Smooth muscle cell (in vitro differentiated cells): ENCODE measurements around the gene LPCAT4. TPM values are rescaled to one million over a fixed set of nuclear protein-coding genes. Genes with fewer than 3 reads are reported as not detected.
"Not testable (repeated sequence)": the region's sequence is repeated elsewhere in the genome, so short reads cannot be mapped to it uniquely, and the experiment has no call there.

Experiments used
- DNase-seq: peaks from one replicate; lab custom pipeline; 2025; ENCODE audit not compliant: unreplicated experiment; lab: John Stamatoyannopoulos, UW
- H2AFZ ChIP-seq: fragments of 200-600 bp; sonication (generic); 2 replicates; pipeline ENCODE4 v1.6.0; 2016; ENCODE audit warnings: antibody characterized with exemption, low read depth, mild to moderate bottlenecking
- H3F3A ChIP-seq: fragments of 200-600 bp; sonication (generic); 2 replicates; pipeline ENCODE4 v1.6.0; 2017; ENCODE audit warnings: antibody characterized with exemption, low read depth
- H3K27ac ChIP-seq: fragments of 200-600 bp; sonication (generic); 2 replicates; pipeline ENCODE4 v1.5.1; 2016; ENCODE audit warnings: low read depth, mild to moderate bottlenecking
- H3K27me3 ChIP-seq: fragments of 200-600 bp; sonication (generic); 2 replicates; pipeline ENCODE4 v1.6.1; 2016; ENCODE audit warnings: low read depth, mild to moderate bottlenecking
- H3K36me3 ChIP-seq: fragments of 200-600 bp; sonication (generic); 2 replicates; pipeline ENCODE4 v1.5.1; 2016; ENCODE audit warnings: low read depth
- H3K4me1 ChIP-seq: fragments of 200-600 bp; sonication (generic); 2 replicates; pipeline ENCODE4 v1.5.1; 2016; ENCODE audit warnings: low read depth
- H3K4me2 ChIP-seq: fragments of 200-600 bp; sonication (generic); 2 replicates; pipeline ENCODE4 v1.6.0; 2016; ENCODE audit warnings: mild to moderate bottlenecking
- H3K4me3 ChIP-seq: fragments of 200-600 bp; sonication (generic); 2 replicates; pipeline ENCODE4 v1.5.1; 2016; ENCODE audit warnings: mild to moderate bottlenecking
- H3K79me2 ChIP-seq: fragments of 200-600 bp; sonication (generic); 2 replicates; pipeline ENCODE4 v1.6.0; 2016; ENCODE audit warnings: low read depth, mild to moderate bottlenecking
- H3K9ac ChIP-seq: fragments of 200-600 bp; sonication (generic); 2 replicates; pipeline ENCODE4 v1.6.0; 2016; ENCODE audit warnings: low read depth
- H3K9me3 ChIP-seq: fragments of 200-600 bp; sonication (generic); replicated peaks from 2 replicates; pipeline ENCODE4 v1.5.1; 2016; ENCODE audit warnings: low read depth
- H4K20me1 ChIP-seq: fragments of 200-600 bp; sonication (generic); 2 replicates; pipeline ENCODE4 v1.6.0; 2016; ENCODE audit warnings: low read depth
- CTCF ChIP-seq: fragments of 200-600 bp; sonication (generic); IDR thresholded peaks from 2 replicates; pipeline ENCODE4 v1.5.1; 2017; ENCODE audit warnings: borderline replicate concordance, mild to moderate bottlenecking, antibody characterized with exemption; ENCODE audit not compliant: insufficient read depth, poor library complexity, severe bottlenecking
- WGBS: methylation state at CpG from one replicate; pipeline ENCODE4 v1.1.7; 2016; ENCODE audit warnings: low lambda C conversion rate; 5-methylcytosine and 5-hydroxymethylcytosine counted together
- polyA plus RNA-seq: library from polyadenylated mRNA; unstranded; fragments of >200 nt; fragmentation: Nextera tagmentation; extraction: Ambion mirVana; gene quantifications from 2 replicates; pipeline ENCODE4 v1.2.1, GENCODE V29; 2016
- total RNA-seq: library from RNA; depleted of rRNA; stranded (reverse); fragments of >200 nt; gene quantifications from 2 replicates; pipeline ENCODE4 v1.2.3, GENCODE V29; 2014

Gene LPCAT4
- total and polyA plus RNA-seq, 2 experiments from 2014 or later = 10.1 to 23.2 TPM

GRCh38 chr15:34389594-34390086 is 22.6 kb upstream of the LPCAT4 start:
- not testable (repeated sequence) for H3K79me2 ChIP-seq, H3K4me2 ChIP-seq, H3K4me1 ChIP-seq, H4K20me1 ChIP-seq, H3F3A ChIP-seq, H3K27me3 ChIP-seq, H2AFZ ChIP-seq, H3K9ac ChIP-seq, DNase-seq, H3K4me3 ChIP-seq, H3K9me3 ChIP-seq, H3K36me3 ChIP-seq, H3K27ac ChIP-seq
- no CpG with 5 or more reads among the region's 16 CpGs for WGBS

- H2AFZ ChIP-seq, H3K4me3 ChIP-seq, H4K20me1 ChIP-seq, H3K9me3 ChIP-seq, H3K4me1 ChIP-seq, H3K36me3 ChIP-seq, H3K79me2 ChIP-seq, H3K27ac ChIP-seq, H3K27me3 ChIP-seq, H3F3A ChIP-seq, H3K9ac ChIP-seq, DNase-seq, H3K4me2 ChIP-seq: not testable (repeated sequence)
- no CpG with 5 or more reads among the region's 19 CpGs for WGBS
Observed at GRCh38 chr15:34381829-34382521, 15.0 kb upstream of the LPCAT4 start.

GRCh38 chr15:34380491-34380890 is 13.5 kb upstream of the LPCAT4 start:
- H2AFZ ChIP-seq, H3K9ac ChIP-seq, DNase-seq, H3K4me3 ChIP-seq, H3K9me3 ChIP-seq, H3K79me2 ChIP-seq, H3K27me3 ChIP-seq, H3K4me1 ChIP-seq, H3F3A ChIP-seq, H3K4me2 ChIP-seq, H3K27ac ChIP-seq, H4K20me1 ChIP-seq, H3K36me3 ChIP-seq: not testable (repeated sequence)
- WGBS = 96% methylated on average over 4 of the region's 4 CpGs

- no peaks in the 10 kb centered on the region for H4K20me1 ChIP-seq
- WGBS = 96% methylated on average over 2 of the region's 2 CpGs
- no peaks in the 10 kb centered on the region for H3K27me3 ChIP-seq
Observed at GRCh38 chr15:34376856-34377255, 9.9 kb upstream of the LPCAT4 start.

GRCh38 chr15:34375541-34375940 is 8.5 kb upstream of the LPCAT4 start:
- H4K20me1 ChIP-seq, H3K4me2 ChIP-seq, DNase-seq, H3K36me3 ChIP-seq, H3K9me3 ChIP-seq, H3K79me2 ChIP-seq, H3F3A ChIP-seq, H2AFZ ChIP-seq, H3K4me1 ChIP-seq, H3K27me3 ChIP-seq, H3K4me3 ChIP-seq, H3K9ac ChIP-seq, H3K27ac ChIP-seq: not testable (repeated sequence)
- 94% methylated on average over 2 of the region's 2 CpGs for WGBS

More at GRCh38 chr15:34376856-34377255, 9.9 kb upstream of the LPCAT4 start:
- H3F3A ChIP-seq = no peaks in the 10 kb centered on the region
- TF ChIP-seq CTCF = no peak
- no peak overlapping the region for H3K9ac ChIP-seq
- no peak for DNase-seq
- H2AFZ ChIP-seq = no peak overlapping the region
- H3K4me1 ChIP-seq = no peaks in the 10 kb centered on the region
- H3K27ac ChIP-seq = no peak overlapping the region
- no peaks in the 10 kb centered on the region for H3K79me2 ChIP-seq
- no peak overlapping the region for H3K4me3 ChIP-seq
- no peak overlapping the region for H3K4me2 ChIP-seq
- no peaks in the 10 kb centered on the region for H3K9me3 ChIP-seq
- no peaks in the 10 kb centered on the region for H3K36me3 ChIP-seq
